OCI-LY3 (cell line): Measurements from ENCODE around the gene OPALIN.

ENCODE experiments used
- EZH2phosphoT487 ChIP-seq: fragments of 200-600 bp; shearing (Covaris generic); IDR thresholded peaks from 2 replicates; pipeline ENCODE4 v1.6.1; 2018; ENCODE audit warnings: antibody characterized with exemption, mixed run types, low read depth
- TF ChIP-seq, protein P1 (sequence below): fragments of 200-600, 300-600 bp; sonication (generic); IDR thresholded peaks from 2 replicates; pipeline ENCODE4 v1.5.1; 2014; ENCODE audit warnings: antibody characterized with exemption, low read length, low read depth

DNA sequence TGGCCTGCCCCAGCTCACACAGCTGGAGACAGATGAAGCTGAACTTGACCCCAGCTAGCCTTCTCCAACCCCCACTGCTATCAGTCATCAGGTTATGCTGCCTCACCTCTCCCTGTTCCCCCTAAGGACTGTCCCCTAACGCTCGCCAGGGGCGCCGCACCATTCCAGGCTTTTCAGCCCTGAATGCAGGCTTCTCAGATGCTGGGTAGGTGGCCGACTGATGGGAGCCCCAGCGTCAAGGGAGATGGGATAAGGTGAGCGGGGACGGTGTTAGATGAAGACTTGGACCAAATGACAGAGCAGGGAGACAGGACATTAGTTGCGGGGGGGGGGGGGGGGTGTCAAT, 15.8 kb upstream of the OPALIN start:
- TF ChIP-seq, protein P1, sequence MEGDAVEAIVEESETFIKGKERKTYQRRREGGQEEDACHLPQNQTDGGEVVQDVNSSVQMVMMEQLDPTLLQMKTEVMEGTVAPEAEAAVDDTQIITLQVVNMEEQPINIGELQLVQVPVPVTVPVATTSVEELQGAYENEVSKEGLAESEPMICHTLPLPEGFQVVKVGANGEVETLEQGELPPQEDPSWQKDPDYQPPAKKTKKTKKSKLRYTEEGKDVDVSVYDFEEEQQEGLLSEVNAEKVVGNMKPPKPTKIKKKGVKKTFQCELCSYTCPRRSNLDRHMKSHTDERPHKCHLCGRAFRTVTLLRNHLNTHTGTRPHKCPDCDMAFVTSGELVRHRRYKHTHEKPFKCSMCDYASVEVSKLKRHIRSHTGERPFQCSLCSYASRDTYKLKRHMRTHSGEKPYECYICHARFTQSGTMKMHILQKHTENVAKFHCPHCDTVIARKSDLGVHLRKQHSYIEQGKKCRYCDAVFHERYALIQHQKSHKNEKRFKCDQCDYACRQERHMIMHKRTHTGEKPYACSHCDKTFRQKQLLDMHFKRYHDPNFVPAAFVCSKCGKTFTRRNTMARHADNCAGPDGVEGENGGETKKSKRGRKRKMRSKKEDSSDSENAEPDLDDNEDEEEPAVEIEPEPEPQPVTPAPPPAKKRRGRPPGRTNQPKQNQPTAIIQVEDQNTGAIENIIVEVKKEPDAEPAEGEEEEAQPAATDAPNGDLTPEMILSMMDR, result no peak
- no peak for TF ChIP-seq EZH2phosphoT487
